Loucy (cell line): ENCODE measurements around the gene GGPS1.
"Not testable (repeated sequence)": the region's sequence is repeated elsewhere in the genome, so short reads cannot be mapped to it uniquely, and the experiment has no call there.

Experiments
- EZH2phosphoT487 ChIP-seq: fragments of 200-600 bp; IDR thresholded peaks from 2 replicates; pipeline ENCODE4 v1.6.1; 2018; ENCODE audit warnings: antibody characterized with exemption, mild to moderate bottlenecking, moderate library complexity, borderline replicate concordance
- TF ChIP-seq, protein P1 (sequence below): fragments of 200-600 bp; sonication (generic); conservative IDR thresholded peaks from 2 replicates; pipeline ENCODE4 v1.5.1; 2014; ENCODE audit warnings: mild to moderate bottlenecking, antibody characterized with exemption, low read length

GRCh38 chr1:235364189-235364588 is 35.8 kb downstream of the GGPS1 start:
- TF ChIP-seq, protein P1, sequence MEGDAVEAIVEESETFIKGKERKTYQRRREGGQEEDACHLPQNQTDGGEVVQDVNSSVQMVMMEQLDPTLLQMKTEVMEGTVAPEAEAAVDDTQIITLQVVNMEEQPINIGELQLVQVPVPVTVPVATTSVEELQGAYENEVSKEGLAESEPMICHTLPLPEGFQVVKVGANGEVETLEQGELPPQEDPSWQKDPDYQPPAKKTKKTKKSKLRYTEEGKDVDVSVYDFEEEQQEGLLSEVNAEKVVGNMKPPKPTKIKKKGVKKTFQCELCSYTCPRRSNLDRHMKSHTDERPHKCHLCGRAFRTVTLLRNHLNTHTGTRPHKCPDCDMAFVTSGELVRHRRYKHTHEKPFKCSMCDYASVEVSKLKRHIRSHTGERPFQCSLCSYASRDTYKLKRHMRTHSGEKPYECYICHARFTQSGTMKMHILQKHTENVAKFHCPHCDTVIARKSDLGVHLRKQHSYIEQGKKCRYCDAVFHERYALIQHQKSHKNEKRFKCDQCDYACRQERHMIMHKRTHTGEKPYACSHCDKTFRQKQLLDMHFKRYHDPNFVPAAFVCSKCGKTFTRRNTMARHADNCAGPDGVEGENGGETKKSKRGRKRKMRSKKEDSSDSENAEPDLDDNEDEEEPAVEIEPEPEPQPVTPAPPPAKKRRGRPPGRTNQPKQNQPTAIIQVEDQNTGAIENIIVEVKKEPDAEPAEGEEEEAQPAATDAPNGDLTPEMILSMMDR: not testable (repeated sequence)
- TF ChIP-seq EZH2phosphoT487: not testable (repeated sequence)
